ENCODE measurements around the gene NFYB. TPM values are rescaled to one million over a fixed set of nuclear protein-coding genes. Genes with fewer than 3 reads are reported as not detected.

The NFYB gene
- total and polyA plus RNA-seq, 9 of the 15 experiments (the other 6 are each of a cell fraction or from before 2014, with no cell fraction given), result 14.5 to 51.5 (median 32.3) TPM

DNA sequence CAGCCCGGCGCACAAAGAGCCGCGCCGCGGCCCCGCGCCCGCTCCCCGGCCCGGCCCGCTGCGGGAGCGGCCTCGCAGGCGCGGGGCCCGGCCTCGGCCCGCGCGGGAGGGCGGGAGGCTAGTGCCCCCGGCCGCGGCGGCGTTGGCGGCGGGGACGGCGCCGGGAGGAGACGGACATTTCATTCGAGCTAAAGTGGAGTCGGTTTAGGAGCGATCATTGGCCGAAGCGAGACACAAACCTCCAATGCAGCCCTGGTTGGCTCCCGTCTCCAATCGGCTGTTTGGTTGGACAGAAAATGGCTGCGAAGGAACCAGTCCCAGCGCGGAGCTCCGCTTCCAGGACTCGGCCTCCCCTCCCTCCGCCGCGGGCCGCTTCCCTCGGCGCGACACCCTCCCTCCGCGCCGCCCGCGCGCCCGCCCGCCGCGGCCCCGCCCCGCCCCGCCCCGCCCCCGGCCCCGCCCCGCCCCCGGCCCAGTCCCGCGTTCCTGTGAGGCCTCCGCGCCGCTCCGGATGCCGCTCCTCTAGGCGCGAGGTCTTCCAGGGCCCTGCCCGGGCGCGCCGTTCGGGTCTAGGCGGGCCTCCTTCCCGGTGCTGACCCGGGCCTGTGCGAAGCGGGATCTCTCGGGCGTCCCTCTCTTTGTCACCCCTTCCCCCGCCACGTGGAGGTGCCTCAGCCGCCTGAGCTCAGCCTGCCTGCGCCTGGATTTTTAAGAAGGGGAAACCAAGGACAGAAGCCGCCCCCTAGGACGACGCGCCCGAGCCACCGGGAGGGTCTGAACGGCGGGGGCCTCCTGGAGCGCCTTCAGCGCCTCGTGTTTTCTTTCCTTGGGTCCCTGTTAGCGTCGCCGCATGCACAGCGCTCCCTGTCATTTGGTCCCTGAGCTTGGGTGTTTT lies at the start of gene NFYB (continued):
- TF ChIP-seq, protein P1, sequence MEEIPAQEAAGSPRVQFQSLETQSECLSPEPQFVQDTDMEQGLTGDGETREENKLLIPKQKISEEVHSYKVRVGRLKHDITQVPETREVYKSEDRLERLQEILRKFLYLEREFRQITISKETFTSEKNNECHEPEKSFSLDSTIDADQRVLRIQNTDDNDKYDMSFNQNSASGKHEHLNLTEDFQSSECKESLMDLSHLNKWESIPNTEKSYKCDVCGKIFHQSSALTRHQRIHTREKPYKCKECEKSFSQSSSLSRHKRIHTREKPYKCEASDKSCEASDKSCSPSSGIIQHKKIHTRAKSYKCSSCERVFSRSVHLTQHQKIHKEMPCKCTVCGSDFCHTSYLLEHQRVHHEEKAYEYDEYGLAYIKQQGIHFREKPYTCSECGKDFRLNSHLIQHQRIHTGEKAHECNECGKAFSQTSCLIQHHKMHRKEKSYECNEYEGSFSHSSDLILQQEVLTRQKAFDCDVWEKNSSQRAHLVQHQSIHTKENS (CRISPR knock-in tag; IDR thresholded peaks at IDR 0.05), result no peak
- TF ChIP-seq COPS2 (conservative IDR thresholded peaks at IDR 0.05) (no peak), MBD2 (IDR thresholded peaks at IDR 0.05; ENCODE audit: borderline replicate concordance, low read depth) (peak; percentile 66; the same call in 1 of the 2 replicates), SP1 (CRISPR knock-in tag; IDR thresholded peaks at IDR 0.05) (no peak; the same call in 1 of the 2 replicates), HDAC1 (IDR thresholded peaks at IDR 0.05) (no peak), FOXJ2 (tag; IDR thresholded peaks at IDR 0.05) (no peak), SP2 (IDR thresholded peaks at IDR 0.05; ENCODE audit: extremely low read depth, low read depth, low read length, poor library complexity, severe bottlenecking) (peak; percentile 31), GTF2B (IDR thresholded peaks at IDR 0.05; ENCODE audit: extremely low read depth, insufficient read length) (peak; percentile 12), RB1 (IDR thresholded peaks at IDR 0.05; ENCODE audit: low read depth) (peak; percentile 27; the same call in 1 of the 2 replicates), BRD4 (IDR thresholded peaks at IDR 0.05) (no peak), BMI1 (IDR thresholded peaks at IDR 0.05; ENCODE audit: low read length) (no peak), ZNF12 (CRISPR knock-in tag; IDR thresholded peaks at IDR 0.05) (0 out of 2 replicates have a peak, but pooled peaks have one; percentile 32), PCBP2 (IDR thresholded peaks at IDR 0.05; ENCODE audit: low read depth, low read length, poor library complexity, severe bottlenecking) (no peak), SUPT5H (IDR thresholded peaks at IDR 0.05) (peak; percentile 74), NR2F6 (CRISPR knock-in tag; IDR thresholded peaks at IDR 0.05) (no peak)
- TF ChIP-seq, protein P2, sequence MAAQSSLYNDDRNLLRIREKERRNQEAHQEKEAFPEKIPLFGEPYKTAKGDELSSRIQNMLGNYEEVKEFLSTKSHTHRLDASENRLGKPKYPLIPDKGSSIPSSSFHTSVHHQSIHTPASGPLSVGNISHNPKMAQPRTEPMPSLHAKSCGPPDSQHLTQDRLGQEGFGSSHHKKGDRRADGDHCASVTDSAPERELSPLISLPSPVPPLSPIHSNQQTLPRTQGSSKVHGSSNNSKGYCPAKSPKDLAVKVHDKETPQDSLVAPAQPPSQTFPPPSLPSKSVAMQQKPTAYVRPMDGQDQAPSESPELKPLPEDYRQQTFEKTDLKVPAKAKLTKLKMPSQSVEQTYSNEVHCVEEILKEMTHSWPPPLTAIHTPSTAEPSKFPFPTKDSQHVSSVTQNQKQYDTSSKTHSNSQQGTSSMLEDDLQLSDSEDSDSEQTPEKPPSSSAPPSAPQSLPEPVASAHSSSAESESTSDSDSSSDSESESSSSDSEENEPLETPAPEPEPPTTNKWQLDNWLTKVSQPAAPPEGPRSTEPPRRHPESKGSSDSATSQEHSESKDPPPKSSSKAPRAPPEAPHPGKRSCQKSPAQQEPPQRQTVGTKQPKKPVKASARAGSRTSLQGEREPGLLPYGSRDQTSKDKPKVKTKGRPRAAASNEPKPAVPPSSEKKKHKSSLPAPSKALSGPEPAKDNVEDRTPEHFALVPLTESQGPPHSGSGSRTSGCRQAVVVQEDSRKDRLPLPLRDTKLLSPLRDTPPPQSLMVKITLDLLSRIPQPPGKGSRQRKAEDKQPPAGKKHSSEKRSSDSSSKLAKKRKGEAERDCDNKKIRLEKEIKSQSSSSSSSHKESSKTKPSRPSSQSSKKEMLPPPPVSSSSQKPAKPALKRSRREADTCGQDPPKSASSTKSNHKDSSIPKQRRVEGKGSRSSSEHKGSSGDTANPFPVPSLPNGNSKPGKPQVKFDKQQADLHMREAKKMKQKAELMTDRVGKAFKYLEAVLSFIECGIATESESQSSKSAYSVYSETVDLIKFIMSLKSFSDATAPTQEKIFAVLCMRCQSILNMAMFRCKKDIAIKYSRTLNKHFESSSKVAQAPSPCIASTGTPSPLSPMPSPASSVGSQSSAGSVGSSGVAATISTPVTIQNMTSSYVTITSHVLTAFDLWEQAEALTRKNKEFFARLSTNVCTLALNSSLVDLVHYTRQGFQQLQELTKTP (IDR thresholded peaks at IDR 0.05; ENCODE audit: low read depth in 1 of 2, partially characterized antibody in 2 of 2), result no peak
- TF ChIP-seq, protein P3, sequence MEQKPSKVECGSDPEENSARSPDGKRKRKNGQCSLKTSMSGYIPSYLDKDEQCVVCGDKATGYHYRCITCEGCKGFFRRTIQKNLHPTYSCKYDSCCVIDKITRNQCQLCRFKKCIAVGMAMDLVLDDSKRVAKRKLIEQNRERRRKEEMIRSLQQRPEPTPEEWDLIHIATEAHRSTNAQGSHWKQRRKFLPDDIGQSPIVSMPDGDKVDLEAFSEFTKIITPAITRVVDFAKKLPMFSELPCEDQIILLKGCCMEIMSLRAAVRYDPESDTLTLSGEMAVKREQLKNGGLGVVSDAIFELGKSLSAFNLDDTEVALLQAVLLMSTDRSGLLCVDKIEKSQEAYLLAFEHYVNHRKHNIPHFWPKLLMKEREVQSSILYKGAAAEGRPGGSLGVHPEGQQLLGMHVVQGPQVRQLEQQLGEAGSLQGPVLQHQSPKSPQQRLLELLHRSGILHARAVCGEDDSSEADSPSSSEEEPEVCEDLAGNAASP (IDR thresholded peaks at IDR 0.05), result no peak
- TF ChIP-seq, protein P4, sequence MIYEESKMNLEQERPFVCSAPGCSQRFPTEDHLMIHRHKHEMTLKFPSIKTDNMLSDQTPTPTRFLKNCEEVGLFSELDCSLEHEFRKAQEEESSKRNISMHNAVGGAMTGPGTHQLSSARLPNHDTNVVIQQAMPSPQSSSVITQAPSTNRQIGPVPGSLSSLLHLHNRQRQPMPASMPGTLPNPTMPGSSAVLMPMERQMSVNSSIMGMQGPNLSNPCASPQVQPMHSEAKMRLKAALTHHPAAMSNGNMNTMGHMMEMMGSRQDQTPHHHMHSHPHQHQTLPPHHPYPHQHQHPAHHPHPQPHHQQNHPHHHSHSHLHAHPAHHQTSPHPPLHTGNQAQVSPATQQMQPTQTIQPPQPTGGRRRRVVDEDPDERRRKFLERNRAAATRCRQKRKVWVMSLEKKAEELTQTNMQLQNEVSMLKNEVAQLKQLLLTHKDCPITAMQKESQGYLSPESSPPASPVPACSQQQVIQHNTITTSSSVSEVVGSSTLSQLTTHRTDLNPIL (CRISPR knock-in tag; IDR thresholded peaks at IDR 0.05), result no peak

Data from K562 (cell line).